ENCODE results near the gene NR2C1. TPM values are rescaled to one million over a fixed set of nuclear protein-coding genes. Genes with fewer than 3 reads are reported as not detected.

Gene NR2C1
- total and polyA plus RNA-seq, 2 of the 8 experiments (the other 6 are each of a cell fraction or from before 2014, with no cell fraction given): 22.8 to 48.3 TPM

GRCh38 chr12:95051241-95051640 is 22.2 kb downstream of the NR2C1 start (continued):
- TF ChIP-seq, protein P1, sequence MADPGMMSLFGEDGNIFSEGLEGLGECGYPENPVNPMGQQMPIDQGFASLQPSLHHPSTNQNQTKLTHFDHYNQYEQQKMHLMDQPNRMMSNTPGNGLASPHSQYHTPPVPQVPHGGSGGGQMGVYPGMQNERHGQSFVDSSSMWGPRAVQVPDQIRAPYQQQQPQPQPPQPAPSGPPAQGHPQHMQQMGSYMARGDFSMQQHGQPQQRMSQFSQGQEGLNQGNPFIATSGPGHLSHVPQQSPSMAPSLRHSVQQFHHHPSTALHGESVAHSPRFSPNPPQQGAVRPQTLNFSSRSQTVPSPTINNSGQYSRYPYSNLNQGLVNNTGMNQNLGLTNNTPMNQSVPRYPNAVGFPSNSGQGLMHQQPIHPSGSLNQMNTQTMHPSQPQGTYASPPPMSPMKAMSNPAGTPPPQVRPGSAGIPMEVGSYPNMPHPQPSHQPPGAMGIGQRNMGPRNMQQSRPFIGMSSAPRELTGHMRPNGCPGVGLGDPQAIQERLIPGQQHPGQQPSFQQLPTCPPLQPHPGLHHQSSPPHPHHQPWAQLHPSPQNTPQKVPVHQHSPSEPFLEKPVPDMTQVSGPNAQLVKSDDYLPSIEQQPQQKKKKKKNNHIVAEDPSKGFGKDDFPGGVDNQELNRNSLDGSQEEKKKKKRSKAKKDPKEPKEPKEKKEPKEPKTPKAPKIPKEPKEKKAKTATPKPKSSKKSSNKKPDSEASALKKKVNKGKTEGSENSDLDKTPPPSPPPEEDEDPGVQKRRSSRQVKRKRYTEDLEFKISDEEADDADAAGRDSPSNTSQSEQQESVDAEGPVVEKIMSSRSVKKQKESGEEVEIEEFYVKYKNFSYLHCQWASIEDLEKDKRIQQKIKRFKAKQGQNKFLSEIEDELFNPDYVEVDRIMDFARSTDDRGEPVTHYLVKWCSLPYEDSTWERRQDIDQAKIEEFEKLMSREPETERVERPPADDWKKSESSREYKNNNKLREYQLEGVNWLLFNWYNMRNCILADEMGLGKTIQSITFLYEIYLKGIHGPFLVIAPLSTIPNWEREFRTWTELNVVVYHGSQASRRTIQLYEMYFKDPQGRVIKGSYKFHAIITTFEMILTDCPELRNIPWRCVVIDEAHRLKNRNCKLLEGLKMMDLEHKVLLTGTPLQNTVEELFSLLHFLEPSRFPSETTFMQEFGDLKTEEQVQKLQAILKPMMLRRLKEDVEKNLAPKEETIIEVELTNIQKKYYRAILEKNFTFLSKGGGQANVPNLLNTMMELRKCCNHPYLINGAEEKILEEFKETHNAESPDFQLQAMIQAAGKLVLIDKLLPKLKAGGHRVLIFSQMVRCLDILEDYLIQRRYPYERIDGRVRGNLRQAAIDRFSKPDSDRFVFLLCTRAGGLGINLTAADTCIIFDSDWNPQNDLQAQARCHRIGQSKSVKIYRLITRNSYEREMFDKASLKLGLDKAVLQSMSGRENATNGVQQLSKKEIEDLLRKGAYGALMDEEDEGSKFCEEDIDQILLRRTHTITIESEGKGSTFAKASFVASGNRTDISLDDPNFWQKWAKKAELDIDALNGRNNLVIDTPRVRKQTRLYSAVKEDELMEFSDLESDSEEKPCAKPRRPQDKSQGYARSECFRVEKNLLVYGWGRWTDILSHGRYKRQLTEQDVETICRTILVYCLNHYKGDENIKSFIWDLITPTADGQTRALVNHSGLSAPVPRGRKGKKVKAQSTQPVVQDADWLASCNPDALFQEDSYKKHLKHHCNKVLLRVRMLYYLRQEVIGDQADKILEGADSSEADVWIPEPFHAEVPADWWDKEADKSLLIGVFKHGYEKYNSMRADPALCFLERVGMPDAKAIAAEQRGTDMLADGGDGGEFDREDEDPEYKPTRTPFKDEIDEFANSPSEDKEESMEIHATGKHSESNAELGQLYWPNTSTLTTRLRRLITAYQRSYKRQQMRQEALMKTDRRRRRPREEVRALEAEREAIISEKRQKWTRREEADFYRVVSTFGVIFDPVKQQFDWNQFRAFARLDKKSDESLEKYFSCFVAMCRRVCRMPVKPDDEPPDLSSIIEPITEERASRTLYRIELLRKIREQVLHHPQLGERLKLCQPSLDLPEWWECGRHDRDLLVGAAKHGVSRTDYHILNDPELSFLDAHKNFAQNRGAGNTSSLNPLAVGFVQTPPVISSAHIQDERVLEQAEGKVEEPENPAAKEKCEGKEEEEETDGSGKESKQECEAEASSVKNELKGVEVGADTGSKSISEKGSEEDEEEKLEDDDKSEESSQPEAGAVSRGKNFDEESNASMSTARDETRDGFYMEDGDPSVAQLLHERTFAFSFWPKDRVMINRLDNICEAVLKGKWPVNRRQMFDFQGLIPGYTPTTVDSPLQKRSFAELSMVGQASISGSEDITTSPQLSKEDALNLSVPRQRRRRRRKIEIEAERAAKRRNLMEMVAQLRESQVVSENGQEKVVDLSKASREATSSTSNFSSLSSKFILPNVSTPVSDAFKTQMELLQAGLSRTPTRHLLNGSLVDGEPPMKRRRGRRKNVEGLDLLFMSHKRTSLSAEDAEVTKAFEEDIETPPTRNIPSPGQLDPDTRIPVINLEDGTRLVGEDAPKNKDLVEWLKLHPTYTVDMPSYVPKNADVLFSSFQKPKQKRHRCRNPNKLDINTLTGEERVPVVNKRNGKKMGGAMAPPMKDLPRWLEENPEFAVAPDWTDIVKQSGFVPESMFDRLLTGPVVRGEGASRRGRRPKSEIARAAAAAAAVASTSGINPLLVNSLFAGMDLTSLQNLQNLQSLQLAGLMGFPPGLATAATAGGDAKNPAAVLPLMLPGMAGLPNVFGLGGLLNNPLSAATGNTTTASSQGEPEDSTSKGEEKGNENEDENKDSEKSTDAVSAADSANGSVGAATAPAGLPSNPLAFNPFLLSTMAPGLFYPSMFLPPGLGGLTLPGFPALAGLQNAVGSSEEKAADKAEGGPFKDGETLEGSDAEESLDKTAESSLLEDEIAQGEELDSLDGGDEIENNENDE (IDR thresholded peaks at IDR 0.05; ENCODE audit: insufficient replicate concordance, low read length): no peak
- no peak for TF ChIP-seq SRF (IDR thresholded peaks at IDR 0.05; ENCODE audit: low read depth, low read length)
- no peak for TF ChIP-seq CBX5 (IDR thresholded peaks at IDR 0.05; ENCODE audit: low read depth, low read length)
- no peak for TF ChIP-seq EGR1 (IDR thresholded peaks at IDR 0.05; ENCODE audit: borderline replicate concordance, low read depth, low read length)
- TF ChIP-seq ATF2 (IDR thresholded peaks at IDR 0.05; ENCODE audit: low read length): no peak
- TF ChIP-seq PHF8 (conservative IDR thresholded peaks at IDR 0.05; ENCODE audit: low read depth, low read length): no peak
